ENCODE data around the gene KRT74. TPM values are rescaled to one million over a fixed set of nuclear protein-coding genes. Genes with fewer than 3 reads are reported as not detected.

The KRT74 gene
- total RNA-seq, 1 donor from 2014 or later: not detected

DNA sequence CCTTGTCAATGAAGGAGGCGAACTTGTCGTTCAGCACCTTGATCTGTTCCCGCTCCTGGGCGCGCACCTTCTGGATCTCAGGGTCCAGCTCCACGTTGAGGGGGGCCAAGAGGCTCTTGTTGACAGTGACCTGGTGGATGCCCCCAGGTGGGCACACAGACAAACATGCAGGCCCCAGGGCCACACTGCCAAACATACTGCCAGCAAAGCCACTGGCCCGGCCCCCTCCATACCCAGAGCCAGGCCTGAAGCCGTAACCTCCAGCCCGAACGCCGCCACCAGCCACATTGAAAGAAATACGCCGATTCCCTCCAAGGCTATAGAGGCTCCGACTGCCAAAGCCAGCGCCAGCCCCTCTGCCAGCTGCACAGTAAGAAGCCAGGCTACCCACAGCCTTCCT is 337 bp downstream of the KRT74 start:
- DNase-seq (ENCODE audit: low read depth): no peak

- no peak for DNase-seq (ENCODE audit: low read depth)
Observed at GRCh38 chr12:52570511-52570910, 3.1 kb downstream of the KRT74 start.

- no peak for DNase-seq (ENCODE audit: low read depth)
Observed at GRCh38 chr12:52568111-52568510, 5.5 kb downstream of the KRT74 start.

DNA sequence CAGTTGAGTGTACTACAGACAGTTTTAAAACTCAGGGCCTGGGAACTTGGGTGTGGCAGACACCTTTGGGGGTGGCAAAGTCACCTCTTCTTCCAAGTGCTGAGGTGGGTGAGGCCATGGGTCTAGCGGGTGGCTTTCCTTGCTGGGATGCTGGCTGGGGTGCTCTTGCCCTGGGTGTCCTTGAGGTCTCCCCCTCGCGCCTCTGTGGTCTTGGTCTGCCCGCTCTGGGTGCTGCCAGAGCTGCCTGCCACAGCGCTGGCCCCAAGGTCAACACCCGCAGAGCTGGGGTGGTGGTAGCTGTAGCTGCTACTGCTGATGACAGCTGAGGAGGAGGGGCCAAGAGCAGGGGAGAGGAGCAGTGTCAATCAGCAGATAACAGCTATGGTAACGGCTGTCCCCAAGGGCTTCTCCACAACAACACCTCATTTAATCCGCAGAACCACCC is 6.8 kb downstream of the KRT74 start:
- DNase-seq (ENCODE audit: low read depth): no peak

- DNase-seq (ENCODE audit: low read depth): no peak
Observed at GRCh38 chr12:52564582-52564981, 9.1 kb downstream of the KRT74 start.

- no peak for DNase-seq (ENCODE audit: low read depth)
Observed at GRCh38 chr12:52561880-52562449, 11.7 kb downstream of the KRT74 start.

DNA sequence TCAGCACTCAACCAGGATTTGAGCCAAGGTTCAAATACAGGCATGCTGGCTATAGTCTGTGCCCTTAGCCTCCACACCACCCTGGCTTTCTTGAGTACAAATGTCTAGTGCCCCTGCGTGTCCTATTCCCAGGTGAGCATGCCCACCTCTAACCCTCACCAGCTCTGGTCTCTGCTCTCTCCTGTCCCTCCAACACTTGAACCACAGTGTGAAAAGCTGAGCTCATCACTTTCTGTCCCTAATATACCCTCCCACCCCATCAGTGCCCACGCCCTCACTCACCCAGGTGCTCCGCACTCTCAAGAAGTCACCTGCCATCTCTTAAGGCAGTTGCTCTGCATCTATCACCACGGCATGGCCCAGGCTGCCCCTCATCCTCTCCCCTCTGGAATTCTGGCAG is 13.7 kb downstream of the KRT74 start:
- no peak for DNase-seq (ENCODE audit: low read depth)

- no peak for DNase-seq (ENCODE audit: low read depth)
Observed at GRCh38 chr12:52558781-52559445, 14.7 kb downstream of the KRT74 start.

DNA sequence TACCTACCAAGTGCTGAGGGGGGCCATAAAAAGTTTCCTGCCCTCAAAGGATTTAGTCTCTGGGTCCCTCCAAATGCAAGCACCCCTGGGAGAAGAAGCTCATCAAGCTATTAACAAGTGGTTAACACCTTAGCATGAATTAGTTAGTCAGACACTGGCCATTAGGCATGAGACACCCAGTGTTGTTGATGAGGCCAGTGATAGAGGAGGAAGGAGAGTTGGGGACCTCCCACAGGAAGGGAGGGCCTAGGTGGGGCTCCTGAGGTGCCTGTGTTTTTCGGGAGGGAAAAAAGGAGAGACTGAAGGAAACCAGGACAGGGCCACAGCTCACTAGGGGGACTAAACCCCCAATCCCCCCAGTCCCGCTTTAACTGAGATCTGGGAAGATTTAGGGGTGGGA is 16.2 kb downstream of the KRT74 start:
- DNase-seq (ENCODE audit: low read depth): no peak

- no peak for DNase-seq (ENCODE audit: low read depth)
Observed at GRCh38 chr12:52555577-52555976, 18.1 kb downstream of the KRT74 start.

- no peak for DNase-seq (ENCODE audit: low read depth)
Observed at GRCh38 chr12:52552681-52553195, 20.9 kb downstream of the KRT74 start, which contains the start of gene KRT71. TSS of gene KRT71 (minus strand) at chr12:52553145. CDS start at chr12:52553077, 68 bp downstream.

- no peak for DNase-seq (ENCODE audit: low read depth)
Observed at GRCh38 chr12:52552055-52552454, 21.6 kb downstream of the KRT74 start.

DNA sequence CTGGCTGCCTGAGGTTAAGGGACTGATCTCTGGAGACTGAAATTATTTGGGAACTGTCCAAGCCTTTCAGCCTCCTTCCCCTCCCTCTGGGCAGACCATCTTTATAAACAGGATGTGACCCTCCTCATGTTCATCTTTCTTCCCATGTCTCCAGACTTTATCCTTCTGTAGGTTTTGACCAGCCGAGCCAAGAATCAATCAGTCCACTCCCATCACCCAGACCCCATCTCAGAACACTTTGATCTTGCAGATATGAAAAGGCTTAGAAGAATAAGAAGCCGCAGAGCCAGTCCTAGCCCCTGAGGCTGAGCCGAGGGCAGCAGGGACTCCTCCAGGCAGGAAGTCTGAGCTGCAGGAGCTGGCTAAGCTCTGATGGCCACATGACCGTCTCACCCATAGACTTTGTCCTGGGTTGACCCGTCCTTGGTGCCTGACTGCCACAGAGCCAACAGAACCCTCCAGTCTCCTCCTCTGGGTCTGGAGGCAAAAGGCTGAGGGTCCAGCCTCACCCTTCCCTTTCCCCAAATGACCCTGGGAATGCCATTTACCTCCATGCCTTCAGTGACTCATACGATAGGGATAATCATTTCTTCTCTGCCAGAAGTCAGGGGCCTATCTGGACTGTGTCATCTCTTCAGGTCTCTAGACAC is 22.3 kb downstream of the KRT74 start:
- DNase-seq (ENCODE audit: low read depth): no peak

DNA sequence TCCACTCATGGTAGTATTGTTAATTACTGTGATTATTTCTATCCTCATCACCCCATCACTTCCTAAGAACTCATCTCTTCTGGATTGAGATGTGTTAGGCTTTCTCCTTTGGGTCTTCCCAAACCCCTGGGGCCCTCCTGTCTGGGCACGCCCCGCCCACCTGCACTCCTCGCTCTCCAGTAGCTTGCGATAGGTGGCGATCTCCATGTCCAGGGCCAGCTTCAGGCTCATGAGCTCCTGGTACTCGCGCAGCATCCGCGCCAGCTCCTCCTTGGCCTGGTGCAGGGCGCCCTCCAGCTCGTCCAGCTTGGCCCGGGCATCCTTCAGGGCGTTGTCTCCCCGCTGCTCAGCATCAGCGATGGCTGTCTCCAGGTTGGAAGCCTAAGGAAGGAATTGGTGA is 27.5 kb downstream of the KRT74 start:
- no peak for DNase-seq (ENCODE audit: low read depth)

DNA sequence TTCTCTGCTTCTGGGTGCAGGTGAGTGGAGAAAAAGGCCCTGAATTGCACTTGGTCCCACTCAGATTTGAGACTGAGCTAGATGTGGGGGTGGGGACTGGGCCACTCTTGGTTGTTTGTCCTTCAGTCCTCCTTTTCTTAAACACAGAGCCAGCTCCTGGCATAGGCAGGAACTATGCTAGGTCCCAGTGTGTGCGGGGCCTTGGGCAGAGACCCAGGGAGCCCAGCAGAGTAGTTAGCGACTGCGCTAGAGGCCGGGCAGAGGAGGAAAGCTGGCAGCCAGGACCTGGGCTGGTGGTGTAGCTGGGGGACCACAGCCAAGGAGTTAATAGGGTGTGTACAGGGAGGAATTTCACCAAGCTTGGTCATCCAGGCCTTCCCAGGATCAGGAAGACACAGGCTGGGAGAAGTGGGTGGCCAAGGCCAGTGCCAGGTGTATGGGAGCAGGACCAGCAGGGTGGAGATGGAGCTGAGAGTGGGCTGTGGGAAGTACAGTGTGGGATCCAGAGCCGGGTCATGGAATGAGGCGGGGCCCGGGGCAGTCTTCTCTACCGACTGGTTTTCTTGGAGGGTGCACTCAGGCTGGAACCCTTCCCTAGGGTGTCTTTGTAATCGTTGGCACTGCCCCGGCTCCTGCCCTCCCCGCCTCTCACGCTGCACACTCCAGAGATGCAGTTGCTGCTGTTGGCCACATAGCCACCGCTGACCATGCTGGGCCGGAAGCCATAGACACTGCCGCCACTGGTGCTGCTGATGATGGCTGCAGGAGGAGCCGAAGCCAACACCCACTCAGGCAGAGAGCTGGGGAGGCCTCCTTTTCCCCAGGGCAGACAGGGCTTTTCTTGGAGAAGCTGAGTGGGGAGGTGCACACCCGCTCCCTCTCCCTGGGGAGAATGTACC is 29.4 kb downstream of the KRT74 start:
- no peak for DNase-seq (ENCODE audit: low read depth)

GRCh38 chr12:52542785-52543318 is 30.8 kb downstream of the KRT74 start:
- DNase-seq (ENCODE audit: low read depth): no peak

- DNase-seq (ENCODE audit: low read depth): no peak
Observed at GRCh38 chr12:52542157-52542556, 31.5 kb downstream of the KRT74 start.

GRCh38 chr12:52541709-52542108 is 31.9 kb downstream of the KRT74 start:
- no peak for DNase-seq (ENCODE audit: low read depth)

GRCh38 chr12:52540531-52540930 is 33.1 kb downstream of the KRT74 start:
- DNase-seq (ENCODE audit: low read depth): no peak

GRCh38 chr12:52539821-52540173 is 33.8 kb downstream of the KRT74 start:
- DNase-seq (ENCODE audit: low read depth): no peak

DNA sequence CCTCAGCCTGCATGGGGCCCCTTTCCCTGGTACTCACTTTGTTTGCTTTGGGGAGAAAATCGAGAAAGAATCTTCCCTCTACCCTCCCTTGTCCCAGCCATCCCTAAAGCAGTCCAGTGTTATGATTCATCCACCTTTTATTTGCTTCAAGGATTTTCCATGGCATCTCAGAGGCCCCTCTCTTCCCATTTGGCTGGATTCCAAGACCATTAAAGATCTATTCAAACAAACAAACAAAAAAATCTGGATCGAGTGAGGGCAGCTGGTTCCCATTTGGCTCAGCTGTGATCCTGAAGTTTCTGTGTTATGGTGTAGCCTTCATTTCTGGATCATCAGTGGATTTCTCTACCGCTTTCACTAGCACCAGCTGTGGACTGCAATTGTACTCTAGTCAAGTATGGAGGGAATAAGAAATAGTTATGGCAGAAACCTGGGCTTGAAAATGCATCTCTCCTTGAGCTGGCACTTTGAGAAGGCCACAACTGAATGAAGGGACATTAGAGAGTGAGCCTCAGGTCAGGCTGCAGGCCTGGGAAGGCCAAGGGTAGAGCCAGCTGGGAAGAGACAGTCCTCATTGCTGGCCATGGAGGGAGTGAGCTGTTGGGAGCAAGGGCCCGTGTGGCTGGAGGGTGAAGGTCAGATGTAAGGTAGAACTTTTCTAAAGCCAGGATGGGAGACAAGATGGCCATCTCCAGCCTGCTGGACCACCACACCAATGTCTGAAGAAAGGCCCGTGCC is 34.4 kb downstream of the KRT74 start:
- DNase-seq (ENCODE audit: low read depth): peak; percentile 62

Data from renal cortical epithelial cell (primary cell).